ENCODE measurements around the gene MEN1. TPM values are rescaled to one million over a fixed set of nuclear protein-coding genes. Genes with fewer than 3 reads are reported as not detected.
A peak's percentile ranks its signal among the peaks of the same experiment; 100 is the strongest.

The MEN1 gene
- total RNA-seq (2014; rRNA removed; shearing (Covaris generic)): 31.7 and 40.0 TPM in 2 replicates

GRCh38 chr11:64810271-64810890, at the start of gene MEN1:
Gene MEN1, minus strand, starts transcription at chr11:64810551. Its CDS starts 442 bp downstream, at chr11:64810109.
- Histone ChIP-seq H3K4me3 (ENCODE audit: insufficient read depth, low read depth, low read length) (peak within 1 kb of the TSS; percentile 59), H3K36me3 (replicated peaks; ENCODE audit: control insufficient read depth, insufficient read depth, low read length) (peaks cover 14% of the 10 kb centered on the region), H3K27me3 (ENCODE audit: control insufficient read depth, insufficient read depth, low read length) (no peaks in the 10 kb centered on the region)
- DNase-seq: peak; percentile 99

GRCh38 chr11:64859542-64860414, 49.4 kb upstream of the MEN1 start:
- Histone ChIP-seq H3K36me3 (replicated peaks; ENCODE audit: control insufficient read depth, insufficient read depth, low read length) (no peaks in the 10 kb centered on the region; the same call in none of the 2 replicates), H3K4me3 (ENCODE audit: insufficient read depth, low read depth, low read length) (no peak overlapping the region), H3K27me3 (ENCODE audit: control insufficient read depth, insufficient read depth, low read length) (no peaks in the 10 kb centered on the region)
- no peak for DNase-seq

GRCh38 chr11:64858467-64859263, 48.3 kb upstream of the MEN1 start:
- no peak for DNase-seq
- no peak overlapping the region for H3K4me3 ChIP-seq (ENCODE audit: insufficient read depth, low read depth, low read length)
- no peaks in the 10 kb centered on the region for H3K27me3 ChIP-seq (ENCODE audit: control insufficient read depth, insufficient read depth, low read length)
- H3K36me3 ChIP-seq (replicated peaks; ENCODE audit: control insufficient read depth, insufficient read depth, low read length): no peaks in the 10 kb centered on the region; the same call in none of the 2 replicates

GRCh38 chr11:64857485-64857884, 47.1 kb upstream of the MEN1 start:
- Histone ChIP-seq H3K36me3 (replicated peaks; ENCODE audit: control insufficient read depth, insufficient read depth, low read length) (no peaks in the 10 kb centered on the region; the same call in none of the 2 replicates), H3K27me3 (ENCODE audit: control insufficient read depth, insufficient read depth, low read length) (no peaks in the 10 kb centered on the region), H3K4me3 (ENCODE audit: insufficient read depth, low read depth, low read length) (no peak overlapping the region)
- no peak for DNase-seq

GRCh38 chr11:64856382-64857227, 46.3 kb upstream of the MEN1 start:
- Histone ChIP-seq H3K4me3 (ENCODE audit: insufficient read depth, low read depth, low read length) (no peak overlapping the region), H3K27me3 (ENCODE audit: control insufficient read depth, insufficient read depth, low read length) (no peaks in the 10 kb centered on the region), H3K36me3 (replicated peaks; ENCODE audit: control insufficient read depth, insufficient read depth, low read length) (no peaks in the 10 kb centered on the region; the same call in none of the 2 replicates)
- no peak for DNase-seq

GRCh38 chr11:64855596-64856304, 45.4 kb upstream of the MEN1 start:
- no peak for DNase-seq
- no peak overlapping the region for H3K4me3 ChIP-seq (ENCODE audit: insufficient read depth, low read depth, low read length)

GRCh38 chr11:64854534-64855502, 44.5 kb upstream of the MEN1 start:
- no peaks in the 10 kb centered on the region; the same call in none of the 2 replicates for H3K36me3 ChIP-seq (replicated peaks; ENCODE audit: control insufficient read depth, insufficient read depth, low read length)
- no peak overlapping the region for H3K4me3 ChIP-seq (ENCODE audit: insufficient read depth, low read depth, low read length)
- H3K27me3 ChIP-seq (ENCODE audit: control insufficient read depth, insufficient read depth, low read length): no peaks in the 10 kb centered on the region
- no peak for DNase-seq

More at GRCh38 chr11:64855596-64856304, 45.4 kb upstream of the MEN1 start:
- Histone ChIP-seq H3K36me3 (replicated peaks; ENCODE audit: control insufficient read depth, insufficient read depth, low read length) (no peaks in the 10 kb centered on the region; the same call in none of the 2 replicates), H3K27me3 (ENCODE audit: control insufficient read depth, insufficient read depth, low read length) (no peaks in the 10 kb centered on the region)

GRCh38 chr11:64854157-64854533, 43.8 kb upstream of the MEN1 start:
- Histone ChIP-seq H3K36me3 (replicated peaks; ENCODE audit: control insufficient read depth, insufficient read depth, low read length) (no peaks in the 10 kb centered on the region; the same call in 1 of the 2 replicates), H3K4me3 (ENCODE audit: insufficient read depth, low read depth, low read length) (no peak overlapping the region), H3K27me3 (ENCODE audit: control insufficient read depth, insufficient read depth, low read length) (no peaks in the 10 kb centered on the region)
- no peak for DNase-seq

GRCh38 chr11:64853709-64854108, 43.4 kb upstream of the MEN1 start:
- no peak for DNase-seq
- H3K4me3 ChIP-seq (ENCODE audit: insufficient read depth, low read depth, low read length): no peak overlapping the region
- H3K27me3 ChIP-seq (ENCODE audit: control insufficient read depth, insufficient read depth, low read length): no peaks in the 10 kb centered on the region
- H3K36me3 ChIP-seq (replicated peaks; ENCODE audit: control insufficient read depth, insufficient read depth, low read length): no peaks in the 10 kb centered on the region; the same call in 1 of the 2 replicates

GRCh38 chr11:64852804-64853509, 42.6 kb upstream of the MEN1 start:
- no peak overlapping the region for H3K4me3 ChIP-seq (ENCODE audit: insufficient read depth, low read depth, low read length)
- H3K36me3 ChIP-seq (replicated peaks; ENCODE audit: control insufficient read depth, insufficient read depth, low read length): no peaks in the 10 kb centered on the region; the same call in 1 of the 2 replicates
- no peaks in the 10 kb centered on the region for H3K27me3 ChIP-seq (ENCODE audit: control insufficient read depth, insufficient read depth, low read length)
- DNase-seq: no peak

- Histone ChIP-seq H3K27me3 (ENCODE audit: control insufficient read depth, insufficient read depth, low read length) (no peaks in the 10 kb centered on the region), H3K36me3 (replicated peaks; ENCODE audit: control insufficient read depth, insufficient read depth, low read length) (no peaks in the 10 kb centered on the region; the same call in 1 of the 2 replicates), H3K4me3 (ENCODE audit: insufficient read depth, low read depth, low read length) (no peak overlapping the region)
- DNase-seq: no peak
These were observed 41.5 kb upstream of the MEN1 start for GRCh38 chr11:64851831-64852351.
